IPS-NIHi7 (cell line): ENCODE results near the gene KCNQ4.
A peak's percentile ranks its signal among the peaks of the same experiment; 100 is the strongest.

Experiments used
- DNase-seq: peaks from one replicate; pipeline ENCODE4 v3.0.0; 2012; ENCODE audit warnings: mixed read lengths; ENCODE audit errors: extremely low spot score

The KCNQ4 gene

DNA sequence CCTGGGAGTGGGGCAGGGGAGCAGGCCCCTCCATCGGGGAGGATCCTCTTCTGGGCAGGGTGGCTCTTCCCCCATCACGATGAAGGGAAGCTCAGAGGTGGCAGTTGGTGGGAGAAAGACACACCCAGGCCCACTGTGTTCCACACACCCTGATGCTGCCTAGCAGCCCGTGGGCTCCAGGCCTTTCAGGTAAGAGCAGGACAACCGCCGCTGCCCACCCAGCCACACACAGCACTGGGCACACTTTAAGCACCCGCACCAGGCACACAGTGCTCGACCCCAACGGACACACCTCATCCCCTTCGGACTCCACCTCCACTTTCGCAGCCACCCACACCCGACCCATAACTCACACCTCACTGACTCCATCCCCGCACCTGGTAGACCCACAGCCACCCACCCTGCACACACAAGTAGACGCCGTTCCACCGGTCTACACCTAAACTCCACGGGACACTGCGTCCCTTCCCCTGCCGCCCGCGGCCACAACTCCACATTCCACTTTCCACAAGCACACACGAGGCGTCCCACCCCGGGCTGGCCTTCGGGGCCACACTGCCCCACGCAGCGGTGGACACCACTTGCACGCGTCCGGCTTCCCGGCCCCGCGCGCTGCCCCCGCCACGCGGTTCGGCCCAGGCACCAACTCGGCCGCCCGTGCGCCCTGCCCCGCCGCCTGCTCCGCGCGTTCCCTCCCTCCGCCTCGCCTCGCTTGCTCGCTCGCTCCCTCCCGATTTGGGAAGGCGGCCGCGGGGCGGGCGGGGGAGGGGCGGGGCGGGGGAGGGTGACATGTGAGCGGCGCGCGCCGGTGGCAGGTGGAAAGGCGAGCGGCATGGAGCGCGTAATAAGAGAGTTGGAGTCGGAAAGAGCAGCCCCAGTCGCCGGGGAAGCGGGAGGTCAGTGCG lies at the start of gene KCNQ4:
Gene KCNQ4 (plus strand): TSS at position 787 of the 905 bp plus-strand sequence. CDS start 307 bp downstream, outside the sequence.
- DNase-seq, result peak; percentile 66

DNA sequence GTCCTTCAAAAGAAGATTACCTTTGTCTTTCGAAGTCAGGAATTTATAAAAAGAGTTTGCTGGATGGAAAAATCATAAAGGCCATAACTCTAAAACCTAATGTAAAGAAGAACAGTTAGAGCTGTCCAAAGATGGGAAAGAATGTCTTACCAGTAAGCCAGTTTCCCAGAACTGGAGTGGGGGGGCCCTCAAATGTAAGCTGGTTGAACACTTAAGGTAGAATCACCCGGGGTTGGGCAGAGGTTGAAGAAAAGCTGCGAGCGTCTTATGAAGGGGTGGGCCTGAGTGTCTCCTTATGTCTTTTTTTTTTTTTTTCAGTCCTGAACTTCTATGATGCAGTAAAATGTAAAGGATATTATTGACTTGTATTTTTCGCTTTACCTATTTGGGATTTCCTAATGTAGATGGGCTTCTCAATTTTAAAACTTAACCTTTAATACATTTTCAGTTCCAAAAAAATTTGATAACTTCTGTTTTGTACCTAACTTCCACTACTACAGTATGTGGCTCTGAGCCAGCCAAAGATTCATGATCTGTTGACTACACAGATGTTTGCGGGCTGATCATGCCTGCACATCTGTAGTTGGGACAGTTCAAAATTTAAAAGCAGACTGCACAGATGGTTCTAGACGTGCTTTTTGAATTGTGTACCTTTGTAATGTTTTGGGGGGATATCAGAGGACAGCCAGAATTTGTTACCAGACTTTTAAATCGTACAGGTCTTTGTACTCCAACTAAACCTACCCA lies 48.5 kb upstream of the KCNQ4 start:
- DNase-seq, result no peak

DNA sequence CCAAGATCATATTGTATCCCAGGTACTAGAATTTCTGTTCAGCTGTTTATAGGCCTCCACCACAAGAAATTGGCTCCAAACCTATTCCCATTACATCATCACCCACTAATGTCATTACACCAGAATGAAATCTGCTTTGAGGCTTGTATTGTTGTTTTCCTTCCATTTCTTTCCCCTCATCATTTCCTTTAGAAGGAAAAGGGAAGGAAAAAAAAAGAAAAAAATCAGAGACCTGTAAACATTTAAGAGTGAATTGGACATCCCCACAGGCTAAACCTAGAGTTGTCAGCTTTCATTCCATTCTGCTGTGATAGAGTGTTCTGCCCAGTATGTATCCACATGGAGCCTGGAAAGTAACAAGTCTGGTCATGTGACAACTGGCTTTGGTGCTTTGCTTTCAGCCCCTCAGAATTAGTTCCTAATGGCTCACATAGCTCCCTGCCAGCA lies 47.5 kb upstream of the KCNQ4 start:
- DNase-seq, result no peak

DNA sequence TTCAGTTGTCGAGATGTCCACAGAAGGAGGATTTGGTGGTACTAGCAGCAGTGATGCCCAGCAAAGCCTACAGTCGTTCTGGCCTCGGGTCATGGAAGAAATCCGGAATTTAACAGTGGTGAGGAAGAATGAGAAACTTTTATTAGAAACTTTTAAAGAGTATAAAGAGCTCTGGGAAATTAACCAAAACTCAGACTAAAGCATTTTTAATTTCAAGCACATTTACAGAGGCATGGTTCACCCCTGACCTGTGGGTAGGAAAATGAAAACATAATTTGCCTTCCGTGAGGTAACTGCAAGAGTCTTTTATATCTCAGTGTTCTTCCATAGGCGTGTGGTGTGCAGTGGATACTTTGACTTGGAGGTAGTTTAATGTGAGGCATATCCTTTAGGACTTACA lies 44.8 kb upstream of the KCNQ4 start:
- no peak for DNase-seq

DNA sequence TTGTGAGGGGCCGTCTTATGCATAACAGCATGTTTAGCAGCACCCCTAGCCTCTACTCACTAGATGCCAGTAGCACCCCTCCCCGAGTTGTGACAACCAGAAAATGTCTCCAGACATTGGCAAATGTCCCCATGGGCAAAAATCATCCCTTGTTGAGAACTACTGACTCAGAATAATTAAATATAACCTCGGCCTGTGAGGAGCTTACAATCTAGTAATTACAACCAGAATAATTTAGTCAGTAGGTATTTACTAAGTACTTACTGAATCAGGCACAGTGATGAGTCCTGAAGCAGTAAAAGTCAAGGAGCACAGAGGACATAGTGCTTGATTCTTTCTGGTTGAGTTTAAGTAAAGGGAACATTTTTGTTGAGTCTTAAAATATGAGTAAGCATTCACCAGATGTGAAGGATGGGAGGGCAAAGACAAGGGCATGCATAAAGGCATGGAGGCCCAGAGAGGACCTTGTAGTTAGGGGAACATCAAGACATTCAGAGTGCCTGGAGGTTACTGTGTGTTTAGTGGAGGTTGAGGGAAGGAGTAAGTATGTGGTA lies 44.1 kb upstream of the KCNQ4 start:
- DNase-seq, result no peak

DNA sequence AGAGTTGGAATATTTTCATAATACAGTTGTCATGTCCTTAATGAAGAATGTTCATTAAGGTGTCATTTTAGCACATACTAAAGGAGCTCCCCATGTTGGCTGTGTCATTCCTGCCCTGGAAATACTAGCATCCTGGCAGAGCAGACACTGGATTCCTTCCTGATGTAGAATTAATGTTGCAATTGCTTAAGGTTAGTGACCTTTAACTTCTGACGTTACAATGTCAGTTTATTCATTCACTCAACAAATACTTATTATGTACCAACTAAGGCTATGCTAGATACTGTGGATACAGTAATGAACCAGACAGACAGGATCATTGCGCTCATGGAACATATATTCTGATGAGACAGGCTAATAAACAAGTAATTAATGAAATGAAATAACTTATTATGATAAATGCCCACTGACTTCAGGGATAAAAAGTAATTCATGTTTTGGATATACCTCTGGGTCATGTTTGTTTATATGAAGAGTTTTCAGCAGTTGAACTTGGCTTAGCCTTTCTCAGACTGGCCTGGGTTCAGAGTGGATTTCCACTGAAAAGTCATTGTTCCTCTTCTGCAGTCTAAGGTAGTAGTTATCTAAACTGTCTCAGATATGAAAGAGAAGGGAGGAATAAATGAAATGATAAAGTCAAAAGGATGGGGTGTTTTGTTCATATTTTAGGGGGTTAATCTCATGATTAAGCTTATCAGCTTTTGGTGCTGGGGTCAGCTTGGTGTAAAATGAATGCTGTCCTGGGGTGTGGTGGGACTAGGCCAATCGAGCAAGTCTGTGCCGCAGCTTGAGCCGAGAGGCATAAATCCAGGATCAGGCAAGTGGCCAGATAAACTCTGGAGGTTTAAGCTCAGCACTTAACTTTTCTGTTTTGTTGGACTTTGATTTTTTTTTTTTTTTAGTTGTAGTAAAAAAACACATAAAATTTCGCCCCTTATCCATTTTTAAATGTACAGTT lies 43.3 kb upstream of the KCNQ4 start:
- no peak for DNase-seq

DNA sequence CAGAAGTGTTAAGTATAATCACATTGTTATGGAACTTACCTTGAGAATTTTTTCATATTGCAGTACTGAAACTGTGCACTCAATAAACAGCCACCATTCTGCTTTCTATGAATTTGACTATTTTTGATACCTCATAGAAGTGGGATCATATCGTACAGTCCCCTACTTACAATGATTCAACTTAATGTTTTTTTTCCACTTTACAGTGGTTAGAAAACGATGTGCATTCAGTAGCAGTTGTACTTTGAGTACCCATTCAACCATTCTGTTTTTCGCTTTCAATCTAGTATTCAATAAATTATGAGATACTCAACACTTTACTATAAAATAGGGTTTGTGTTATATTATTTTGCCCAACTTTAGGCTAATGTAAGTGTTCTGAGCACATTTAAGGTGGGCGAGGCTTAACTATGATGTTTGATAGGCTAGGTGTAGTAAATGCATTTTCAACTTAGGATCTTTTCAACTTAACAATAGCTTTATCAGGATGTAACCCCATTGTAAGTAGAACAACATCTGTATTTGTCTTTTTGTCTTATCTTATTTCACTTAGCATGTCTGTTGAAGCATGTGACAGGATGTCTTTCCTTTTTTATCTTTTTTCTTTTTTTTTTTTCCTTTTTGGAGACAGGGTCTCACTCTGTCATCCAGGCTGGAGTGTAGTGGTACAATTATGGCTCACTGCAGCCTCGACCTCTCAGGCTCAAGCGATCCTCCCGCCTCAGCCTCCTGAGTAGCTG lies 42.4 kb upstream of the KCNQ4 start:
- DNase-seq, result no peak

DNA sequence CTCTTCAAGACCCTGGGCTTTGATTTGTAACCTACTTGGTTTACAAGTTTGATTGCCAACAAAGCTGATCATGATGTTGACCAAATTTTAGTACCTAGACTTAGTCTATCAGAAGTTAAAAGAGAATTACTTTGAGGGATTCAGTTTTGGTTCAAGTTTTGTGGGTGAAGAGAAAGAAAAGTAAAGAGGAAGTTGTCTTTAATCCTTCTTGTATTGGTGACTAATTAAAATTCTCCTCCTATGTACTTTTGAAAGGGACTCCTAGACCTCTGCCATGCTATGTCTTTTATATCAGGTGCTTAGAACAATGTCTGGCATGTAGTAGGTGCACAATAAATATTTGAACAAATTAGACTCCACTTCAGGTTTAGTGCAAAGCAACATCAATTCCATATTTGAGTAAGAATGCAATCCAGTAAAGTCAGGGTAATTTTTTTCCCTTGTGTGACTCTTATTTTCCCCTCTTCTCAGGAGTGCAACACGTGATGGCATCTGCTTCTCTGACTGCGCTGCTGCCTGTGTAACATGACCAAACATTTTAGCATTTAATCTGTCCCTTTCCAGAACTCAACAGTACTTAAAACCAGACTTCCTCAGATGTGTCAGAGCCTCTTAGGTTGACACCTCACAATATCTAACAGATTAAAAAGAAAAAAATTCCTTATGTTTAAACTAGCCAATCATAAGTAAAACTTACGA lies 41.1 kb upstream of the KCNQ4 start:
- DNase-seq, result no peak

DNA sequence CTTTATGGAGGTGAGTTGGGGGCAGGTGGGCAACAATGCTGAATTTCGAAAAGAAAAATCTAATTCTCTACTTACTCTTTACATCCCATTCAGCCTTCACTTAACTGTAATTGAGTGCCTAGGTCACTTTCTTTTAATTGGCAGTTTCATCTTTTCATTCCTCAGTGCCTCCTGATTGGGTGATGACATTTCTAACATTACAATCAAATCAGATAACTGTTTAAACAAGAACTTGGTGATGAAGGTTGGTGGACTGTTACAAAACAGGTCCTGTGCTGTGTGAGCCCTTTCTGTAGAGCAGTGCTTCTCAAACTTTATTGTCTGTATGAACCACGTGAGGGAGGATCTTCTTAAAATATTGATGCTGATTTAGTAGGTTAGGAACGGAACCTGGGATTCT lies 40.1 kb upstream of the KCNQ4 start:
- no peak for DNase-seq

DNA sequence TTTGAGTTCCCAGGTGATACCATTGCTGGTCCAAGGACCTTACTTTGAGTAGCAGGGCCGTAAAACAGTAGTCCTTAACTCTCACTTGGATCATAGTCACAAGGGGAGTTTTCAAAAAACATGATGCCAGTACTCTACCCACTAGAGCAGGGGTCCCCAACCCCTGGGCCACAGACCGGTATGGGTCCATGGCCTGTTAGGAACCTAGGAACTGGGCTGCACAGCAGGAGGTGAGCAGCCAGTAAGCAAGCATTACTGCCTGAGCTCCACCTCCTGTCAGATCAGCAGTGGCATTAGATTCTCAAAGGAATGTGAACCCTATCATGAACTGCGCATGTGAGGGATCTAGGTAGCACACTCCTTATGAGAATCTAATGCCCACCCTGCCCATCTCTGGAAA lies 39.7 kb upstream of the KCNQ4 start:
- DNase-seq, result no peak

DNA sequence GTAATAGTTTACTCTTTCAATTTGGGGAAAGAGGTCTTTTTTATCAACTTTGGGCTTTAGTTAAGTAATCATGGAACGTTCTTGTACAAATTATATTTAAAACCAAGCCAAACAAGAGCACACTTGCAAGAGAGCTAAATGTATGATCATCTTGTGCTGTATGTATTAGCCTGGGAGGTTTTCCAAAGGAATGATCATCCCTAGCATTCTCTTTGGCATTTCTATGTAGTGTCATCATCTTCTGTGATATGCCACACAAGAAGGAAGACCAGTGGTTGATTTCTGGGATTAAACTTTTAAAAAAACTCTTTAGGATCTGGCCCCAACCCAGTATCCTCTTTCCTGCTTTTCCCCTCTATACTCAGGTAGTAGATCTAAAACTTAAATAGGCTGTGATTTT lies 38.4 kb upstream of the KCNQ4 start:
- DNase-seq, result no peak

DNA sequence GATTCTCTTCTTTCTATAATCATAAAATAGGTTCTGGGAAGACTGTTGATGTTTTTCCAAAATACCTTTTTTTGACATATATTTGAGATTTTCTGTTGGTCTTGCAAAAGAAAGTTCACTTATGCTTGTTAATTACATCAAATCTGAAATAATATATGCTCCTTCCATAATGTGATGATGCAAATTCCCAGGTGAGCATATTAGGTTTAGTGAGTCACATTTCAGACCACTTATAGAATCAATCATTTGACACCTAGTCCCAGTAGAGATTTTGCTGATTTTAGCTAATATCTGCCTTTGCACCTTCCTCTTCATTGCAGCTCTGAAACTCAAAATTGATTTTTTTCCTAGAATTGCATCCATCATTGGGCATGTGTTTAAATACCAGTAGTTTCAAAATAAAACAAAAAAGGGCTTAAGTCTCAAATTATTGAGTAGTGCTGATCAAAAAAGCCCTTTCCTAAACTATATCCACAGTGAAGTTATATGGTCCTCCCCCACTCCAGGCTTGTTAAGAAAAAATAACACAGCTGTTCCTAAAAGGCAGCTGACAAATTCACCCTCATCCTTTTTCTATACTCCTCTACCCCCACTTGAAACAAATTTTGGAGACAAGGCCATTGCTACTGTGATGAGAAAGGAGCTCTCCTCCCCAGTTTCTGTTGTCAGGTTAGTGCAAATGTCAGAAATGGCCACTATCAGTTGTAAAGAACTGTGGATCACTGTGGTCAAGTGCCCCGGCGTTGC lies 37.1 kb upstream of the KCNQ4 start:
- no peak for DNase-seq

DNA sequence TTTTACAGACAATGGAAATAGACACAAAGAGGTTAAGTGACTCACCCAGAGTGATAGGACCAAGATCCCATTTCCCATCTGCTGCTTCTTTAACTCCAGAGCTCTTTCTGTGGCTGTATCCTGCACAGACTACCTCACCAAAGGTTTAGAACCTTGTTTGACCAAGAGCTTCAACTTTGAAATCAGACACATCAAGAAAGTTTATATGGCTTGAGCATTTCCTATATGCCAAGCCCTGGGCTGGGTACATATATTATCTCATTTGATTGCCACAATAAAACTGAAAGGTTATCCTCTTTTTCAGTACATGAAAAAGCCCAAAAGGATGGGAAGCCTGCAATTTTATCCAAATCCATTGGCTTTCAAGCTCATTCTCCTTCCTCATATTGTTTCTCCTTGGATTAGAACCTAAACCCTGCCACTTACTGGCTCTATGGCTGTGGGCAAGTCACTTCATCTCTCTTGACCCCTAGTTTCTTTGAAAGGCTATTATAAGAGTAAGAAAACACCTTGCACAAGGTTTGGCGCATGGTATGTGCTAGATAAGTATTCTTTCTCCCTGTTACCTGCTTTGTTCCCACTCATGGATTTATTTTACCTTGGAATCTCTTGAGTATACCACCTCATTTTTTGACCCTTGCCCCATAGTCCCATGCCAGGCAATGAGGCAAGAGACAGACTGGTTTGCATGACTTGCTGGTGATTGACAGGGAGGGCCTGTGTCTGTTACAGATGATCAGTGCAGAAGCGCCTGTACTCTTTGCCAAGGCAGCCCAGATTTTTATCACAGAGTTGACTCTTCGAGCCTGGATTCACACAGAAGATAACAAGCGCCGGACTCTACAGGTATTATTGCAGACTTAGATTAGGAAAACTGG lies 34.5 kb upstream of the KCNQ4 start:
- DNase-seq, result no peak

DNA sequence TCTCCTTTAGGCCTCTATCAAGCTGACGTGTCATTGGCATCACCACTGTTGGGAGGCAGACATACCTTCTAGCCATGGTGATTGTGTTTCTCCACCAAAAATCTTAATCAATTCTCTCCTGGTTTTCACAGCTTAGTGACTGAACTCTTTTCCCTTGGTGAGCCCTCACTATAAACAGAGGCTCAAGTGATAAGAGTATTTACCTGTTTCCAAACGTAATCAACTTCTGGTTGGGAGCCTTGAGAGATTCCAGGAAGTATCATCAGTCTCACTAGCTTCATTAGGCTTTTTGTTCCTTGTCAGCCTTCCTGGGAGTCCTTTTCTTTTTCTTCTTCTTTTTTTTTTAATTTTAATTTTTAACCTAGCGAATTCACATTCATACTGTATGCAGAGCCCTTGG lies 33.8 kb upstream of the KCNQ4 start:
- DNase-seq, result no peak

DNA sequence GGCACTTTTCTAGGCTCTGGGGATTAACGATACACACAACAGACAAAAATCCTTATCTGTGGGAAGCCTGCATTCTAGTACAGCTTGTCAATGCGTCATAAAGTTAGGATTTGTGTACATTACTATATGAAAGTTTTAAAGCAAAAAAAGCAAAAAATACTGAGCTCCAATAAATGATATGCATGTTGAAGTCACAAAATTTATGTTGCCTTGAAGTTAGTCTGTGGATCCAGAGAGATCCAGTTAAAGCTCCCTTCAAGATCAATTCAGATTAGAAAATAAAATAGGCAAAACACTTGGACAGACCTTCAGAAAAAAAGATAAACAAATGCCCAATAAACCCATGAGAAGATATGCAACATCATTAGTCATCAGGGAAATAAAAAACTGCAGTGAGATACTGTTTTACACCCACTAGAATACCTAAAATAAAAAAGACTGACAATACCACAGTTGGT lies 33.1 kb upstream of the KCNQ4 start:
- no peak for DNase-seq

DNA sequence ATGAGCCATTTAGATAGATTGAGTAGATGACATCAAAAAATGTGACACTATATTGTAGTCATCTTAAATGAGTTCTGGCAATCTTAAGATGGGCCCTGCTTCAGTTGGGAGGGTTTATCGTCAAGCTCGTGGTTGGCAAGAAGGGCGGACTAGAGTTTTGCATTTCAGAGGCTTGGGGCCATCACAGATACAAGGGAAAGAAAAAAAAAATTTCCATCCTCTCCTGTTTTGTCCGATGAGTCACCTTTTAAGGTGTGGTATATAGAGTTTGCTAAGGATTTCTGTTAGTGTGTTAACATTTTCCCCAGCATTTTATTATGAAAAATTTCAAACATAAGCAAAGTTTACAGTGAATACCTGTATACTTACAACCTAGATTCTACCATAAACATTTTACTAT lies 31.8 kb upstream of the KCNQ4 start:
- no peak for DNase-seq

DNA sequence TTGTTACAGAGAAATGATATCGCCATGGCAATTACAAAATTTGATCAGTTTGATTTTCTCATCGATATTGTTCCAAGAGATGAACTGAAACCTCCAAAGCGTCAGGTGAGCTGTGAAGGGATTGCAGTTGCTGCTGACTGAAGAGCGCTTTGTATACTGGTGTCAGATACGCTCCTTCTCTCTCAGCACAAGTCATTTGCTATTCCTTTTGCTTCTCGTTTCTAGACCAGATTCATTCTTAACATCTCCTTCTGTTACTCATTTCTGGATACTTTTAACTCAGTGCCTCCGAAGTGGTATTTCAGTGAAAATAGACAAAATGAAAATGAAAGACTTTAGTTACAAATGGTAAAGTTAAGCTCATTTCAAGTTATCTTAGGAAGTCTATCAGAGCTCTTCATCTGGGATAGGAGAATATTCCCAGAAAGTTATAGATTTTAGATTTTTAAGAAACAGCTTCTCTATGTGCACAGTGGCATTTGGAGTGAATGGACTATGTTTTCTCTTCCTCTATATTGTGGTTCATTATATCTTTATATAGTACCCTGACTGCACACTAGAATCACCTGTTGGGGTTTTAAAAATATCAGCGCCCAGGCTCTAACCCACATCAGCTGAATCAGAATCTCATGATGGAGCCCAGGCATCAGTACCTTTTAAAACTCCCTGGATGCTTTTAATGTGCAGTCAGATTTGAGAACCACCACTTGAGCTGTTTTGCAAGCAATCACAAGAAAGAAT lies 30.3 kb upstream of the KCNQ4 start:
- DNase-seq, result no peak

DNA sequence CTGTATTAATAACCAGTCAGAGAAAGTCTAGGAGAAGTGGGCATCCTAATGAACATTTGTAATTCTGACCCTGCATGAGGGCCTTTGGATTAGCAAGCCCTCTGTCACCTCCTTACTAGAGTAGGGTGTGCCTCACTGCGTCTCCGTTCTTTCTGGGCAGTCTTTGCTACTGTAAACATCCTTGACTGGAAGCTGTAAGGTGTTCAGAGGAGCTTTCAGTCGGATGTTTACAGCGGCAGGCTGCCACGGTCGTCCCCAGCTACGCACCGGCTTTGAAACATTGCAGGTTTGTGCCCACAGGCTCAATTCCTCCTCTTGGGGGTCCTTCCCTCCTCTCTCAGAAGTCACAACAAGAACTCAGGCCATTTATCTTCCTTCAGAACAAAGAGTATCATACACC lies 29.4 kb upstream of the KCNQ4 start:
- DNase-seq, result no peak
